Stimulated activated CD4-positive, alpha-beta T cell treated with anti-CD3 and anti-CD28 coated beads, Interleukin-1b, Interleukin-23, amount 100 ng/mL, for 48 hours (primary cell): ENCODE results near the gene CDCP1.
"Not testable (repeated sequence)": the region's sequence is repeated elsewhere in the genome, so short reads cannot be mapped to it uniquely, and the experiment has no call there.

Experiments
- DNase-seq: peaks from one replicate; pipeline ENCODE4 v3.0.0-alpha.2; 2020

Gene CDCP1

GRCh38 chr3:45054196-45054857 lies 91.9 kb downstream of the CDCP1 start:
- no peak for DNase-seq

DNA sequence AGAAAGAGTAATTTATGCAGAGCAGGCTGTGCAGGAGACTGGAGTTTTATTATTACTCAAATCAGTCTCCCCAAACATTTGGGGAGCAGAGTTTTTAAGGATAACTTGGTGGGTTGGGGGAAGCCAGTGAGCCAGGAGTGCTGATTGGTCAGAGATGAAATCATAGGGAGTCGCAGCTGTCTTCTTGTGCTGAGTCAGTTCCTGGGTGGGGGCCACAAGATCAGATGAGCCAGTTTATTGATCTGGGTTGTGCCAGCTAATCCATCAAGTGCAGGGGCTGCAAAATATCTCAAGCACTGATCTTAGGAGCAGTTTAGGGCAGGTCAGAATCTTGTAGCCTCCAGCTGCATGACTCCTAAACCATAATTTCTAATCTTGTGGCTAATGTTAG lies 92.4 kb downstream of the CDCP1 start:
- not testable (repeated sequence) for DNase-seq

- no peak for DNase-seq
These were observed 94.5 kb downstream of the CDCP1 start for GRCh38 chr3:45051685-45052084.

DNA sequence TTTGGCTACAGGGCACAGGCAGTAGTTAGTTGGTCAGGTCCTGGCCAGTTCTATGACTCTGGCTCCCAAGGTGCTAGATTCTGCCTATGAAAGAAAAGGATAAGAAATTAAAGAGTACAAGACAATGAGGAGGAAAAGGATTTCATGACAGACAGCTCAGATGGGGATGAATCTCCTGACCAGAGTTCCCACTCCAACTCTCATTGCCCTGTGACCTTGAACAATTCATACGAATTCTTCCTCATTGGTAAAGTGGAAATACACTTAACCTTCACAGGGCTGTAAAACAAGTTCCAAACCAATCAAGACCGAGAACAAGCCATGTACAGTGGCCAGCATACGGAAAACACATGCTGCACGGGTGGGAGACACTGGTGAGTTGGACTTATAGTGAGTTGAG lies 96.4 kb downstream of the CDCP1 start:
- no peak for DNase-seq

DNA sequence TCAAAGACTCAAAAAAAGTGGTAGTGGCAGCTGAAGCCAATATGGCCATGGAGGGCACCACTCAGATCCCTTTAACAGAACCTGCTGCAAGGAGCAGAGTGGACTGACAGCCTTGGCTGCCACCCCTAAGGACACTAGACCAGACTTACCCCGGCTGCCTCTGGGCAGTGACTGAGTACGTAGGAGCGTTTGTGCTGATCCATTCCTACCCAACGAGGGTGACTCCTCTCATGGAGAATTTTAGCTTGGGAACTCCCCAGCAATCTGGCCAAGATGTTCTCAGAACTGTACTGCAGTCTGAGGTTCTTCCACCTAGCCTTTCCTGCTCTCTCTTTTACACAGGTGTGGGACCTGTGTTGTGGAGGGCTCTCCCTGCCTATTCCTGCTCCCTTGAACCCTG lies 97.9 kb downstream of the CDCP1 start:
- no peak for DNase-seq

- no peak for DNase-seq
These were observed 102.4 kb downstream of the CDCP1 start for GRCh38 chr3:45043728-45044299.

DNA sequence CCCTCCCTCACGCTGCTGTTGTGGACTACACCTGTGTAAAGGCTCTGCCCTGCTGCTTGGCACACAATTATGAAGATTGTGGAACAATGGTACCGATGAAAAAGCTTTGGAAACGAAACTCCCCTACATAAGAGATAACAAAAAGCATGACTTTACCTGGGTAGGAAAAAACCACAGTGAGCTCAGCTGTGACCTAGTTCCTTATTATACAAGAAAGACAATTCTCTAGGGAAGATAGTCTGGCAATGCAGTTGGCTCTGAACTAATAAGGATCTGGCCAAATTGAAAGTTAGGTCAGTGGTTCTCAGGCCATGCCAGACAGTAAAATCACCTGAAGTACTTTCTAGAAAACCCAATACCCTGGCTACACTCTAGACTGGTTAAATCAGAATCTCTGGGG lies 104.0 kb downstream of the CDCP1 start:
- no peak for DNase-seq

- DNase-seq, result no peak
These were observed 104.5 kb downstream of the CDCP1 start for GRCh38 chr3:45041666-45042065.

GRCh38 chr3:45037720-45038455 lies 108.3 kb downstream of the CDCP1 start:
- peak; percentile 93 for DNase-seq

GRCh38 chr3:45035441-45036301 lies 110.5 kb downstream of the CDCP1 start:
- peak; percentile 30 for DNase-seq

- no peak for DNase-seq
These were observed 111.4 kb downstream of the CDCP1 start for GRCh38 chr3:45034612-45035252.

DNA sequence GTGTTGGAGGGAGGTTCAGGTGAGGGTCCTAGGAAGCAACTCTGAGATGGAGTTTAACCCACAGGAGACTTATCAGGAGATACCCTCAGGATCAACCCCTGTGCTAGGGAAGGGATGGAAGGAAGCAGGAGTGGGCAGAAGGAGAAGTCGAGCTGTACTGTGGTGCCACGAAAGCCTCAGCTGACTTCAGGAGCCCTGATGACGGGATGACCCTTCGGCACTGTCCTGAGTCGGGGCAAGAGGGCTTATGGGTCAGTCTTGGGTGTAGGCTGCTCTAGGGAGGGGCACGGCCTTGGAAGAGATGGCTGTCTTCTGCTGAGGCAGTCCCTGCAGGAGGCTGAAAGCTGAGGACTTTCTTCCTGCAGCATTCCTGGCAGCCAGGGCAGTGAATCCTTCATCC lies 112.4 kb downstream of the CDCP1 start:
- DNase-seq, result no peak
